ENCODE data around the gene ULBP2.
"Not testable (repeated sequence)": the region's sequence is repeated elsewhere in the genome, so short reads cannot be mapped to it uniquely, and the experiment has no call there.

Gene ULBP2

GRCh38 chr6:149968909-149969308, 27.1 kb downstream of the ULBP2 start:
- DNase-seq (ENCODE audit: low read depth): not testable (repeated sequence)

- DNase-seq (ENCODE audit: low read depth): no peak
Observed at GRCh38 chr6:149969635-149970034, 27.8 kb downstream of the ULBP2 start.

GRCh38 chr6:149974394-149974793, 32.6 kb downstream of the ULBP2 start:
- not testable (repeated sequence) for DNase-seq (ENCODE audit: low read depth)

- no peak for DNase-seq (ENCODE audit: low read depth)
Observed at GRCh38 chr6:149974825-149975224, 33.0 kb downstream of the ULBP2 start.

GRCh38 chr6:149975400-149975799, 33.6 kb downstream of the ULBP2 start:
- DNase-seq (ENCODE audit: low read depth): no peak

- DNase-seq (ENCODE audit: low read depth): no peak
Observed at GRCh38 chr6:149977221-149977620, 35.4 kb downstream of the ULBP2 start.

GRCh38 chr6:149978610-149979009, 36.8 kb downstream of the ULBP2 start:
- no peak for DNase-seq (ENCODE audit: low read depth)

- no peak for DNase-seq (ENCODE audit: low read depth)
Observed at GRCh38 chr6:149979293-149979692, 37.5 kb downstream of the ULBP2 start.

- no peak for DNase-seq (ENCODE audit: low read depth)
Observed at GRCh38 chr6:149983145-149983544, 41.3 kb downstream of the ULBP2 start.

- no peak for DNase-seq (ENCODE audit: low read depth)
Observed at GRCh38 chr6:149984773-149985172, 43.0 kb downstream of the ULBP2 start.

- no peak for DNase-seq (ENCODE audit: low read depth)
Observed at GRCh38 chr6:149985481-149985937, 43.7 kb downstream of the ULBP2 start.

- no peak for DNase-seq (ENCODE audit: low read depth)
Observed at GRCh38 chr6:149987602-149988107, 45.8 kb downstream of the ULBP2 start.

- no peak for DNase-seq (ENCODE audit: low read depth)
Observed at GRCh38 chr6:149988550-149989346, 46.9 kb downstream of the ULBP2 start.

- DNase-seq (ENCODE audit: low read depth): no peak
Observed at GRCh38 chr6:149990212-149990660, 48.4 kb downstream of the ULBP2 start.

GRCh38 chr6:149990661-149991471, 49.1 kb downstream of the ULBP2 start:
- DNase-seq (ENCODE audit: low read depth): no peak

- not testable (repeated sequence) for DNase-seq (ENCODE audit: low read depth)
Observed at GRCh38 chr6:149991472-149991795, 49.6 kb downstream of the ULBP2 start.

GRCh38 chr6:149991838-149992237, 50.0 kb downstream of the ULBP2 start:
- DNase-seq (ENCODE audit: low read depth): no peak

GRCh38 chr6:149995235-149995750, 53.5 kb downstream of the ULBP2 start:
- DNase-seq (ENCODE audit: low read depth): no peak

GRCh38 chr6:149995971-149996370, 54.2 kb downstream of the ULBP2 start:
- no peak for DNase-seq (ENCODE audit: low read depth)
